ENCODE results near the gene ARHGEF35. TPM values are rescaled to one million over a fixed set of nuclear protein-coding genes. Genes with fewer than 3 reads are reported as not detected.
A peak's percentile ranks its signal among the peaks of the same experiment; 100 is the strongest.
"Not testable (repeated sequence)": the region's sequence is repeated elsewhere in the genome, so short reads cannot be mapped to it uniquely, and the experiment has no call there.

The ARHGEF35 gene
- total and polyA plus RNA-seq, 8 donors, result 1.0 to 18.1 (median 13.8) TPM

GRCh38 chr7:144217200-144217599 is 21.6 kb upstream of the ARHGEF35 start:
- H3K36me3 ChIP-seq; ATAC-seq; H3K27ac ChIP-seq; intact Hi-C loops (cut with DNase I); DNase-seq; H3K4me3 ChIP-seq; H3K4me1 ChIP-seq; H3K27me3 ChIP-seq; H3K9me3 ChIP-seq: not testable (repeated sequence)

- ATAC-seq; H3K4me3 ChIP-seq; H3K27ac ChIP-seq; intact Hi-C loops (cut with DNase I); DNase-seq; H3K36me3 ChIP-seq; H3K4me1 ChIP-seq; H3K9me3 ChIP-seq; H3K27me3 ChIP-seq: not testable (repeated sequence)
These were observed 9.7 kb upstream of the ARHGEF35 start for GRCh38 chr7:144205306-144205705.

GRCh38 chr7:144203086-144203485 is 7.5 kb upstream of the ARHGEF35 start:
- H3K27ac ChIP-seq; H3K4me3 ChIP-seq; intact Hi-C loops (cut with DNase I); H3K9me3 ChIP-seq; H3K27me3 ChIP-seq; DNase-seq; ATAC-seq; H3K36me3 ChIP-seq; H3K4me1 ChIP-seq: not testable (repeated sequence)

GRCh38 chr7:144201978-144202377 is 6.3 kb upstream of the ARHGEF35 start:
- H3K27ac ChIP-seq; H3K4me3 ChIP-seq; DNase-seq; ATAC-seq; H3K36me3 ChIP-seq; H3K9me3 ChIP-seq; H3K4me1 ChIP-seq; H3K27me3 ChIP-seq; intact Hi-C loops (cut with DNase I): not testable (repeated sequence)

GRCh38 chr7:144198934-144199333 is 3.3 kb upstream of the ARHGEF35 start:
- DNase-seq; H3K27me3 ChIP-seq; ATAC-seq; H3K4me1 ChIP-seq; H3K27ac ChIP-seq; intact Hi-C loops (cut with DNase I); H3K9me3 ChIP-seq; H3K36me3 ChIP-seq; H3K4me3 ChIP-seq: not testable (repeated sequence)

- ATAC-seq, result peak; percentile 4
- H3K4me1 ChIP-seq; H3K4me3 ChIP-seq; intact Hi-C loops (cut with DNase I); DNase-seq; H3K9me3 ChIP-seq; H3K36me3 ChIP-seq; H3K27ac ChIP-seq; H3K27me3 ChIP-seq: not testable (repeated sequence)
These were observed 1.2 kb downstream of the ARHGEF35 start for GRCh38 chr7:144194453-144194852.

- H3K27ac ChIP-seq; H3K27me3 ChIP-seq; ATAC-seq; H3K4me1 ChIP-seq; H3K4me3 ChIP-seq; intact Hi-C loops (cut with DNase I); H3K36me3 ChIP-seq; H3K9me3 ChIP-seq; DNase-seq: not testable (repeated sequence)
These were observed 1.9 kb downstream of the ARHGEF35 start for GRCh38 chr7:144193782-144194181.

GRCh38 chr7:144188578-144189171 is 7.0 kb downstream of the ARHGEF35 start:
- H3K27ac ChIP-seq; intact Hi-C loops (cut with DNase I); H3K9me3 ChIP-seq; ATAC-seq; DNase-seq; H3K4me1 ChIP-seq; H3K36me3 ChIP-seq; H3K27me3 ChIP-seq; H3K4me3 ChIP-seq: not testable (repeated sequence)

GRCh38 chr7:144187848-144188247 is 7.8 kb downstream of the ARHGEF35 start:
- H3K27ac ChIP-seq; H3K9me3 ChIP-seq; H3K36me3 ChIP-seq; intact Hi-C loops (cut with DNase I); H3K4me3 ChIP-seq; ATAC-seq; H3K4me1 ChIP-seq; DNase-seq; H3K27me3 ChIP-seq: not testable (repeated sequence)

GRCh38 chr7:144183166-144183565 is 12.5 kb downstream of the ARHGEF35 start, which contains the start of gene CTAGE4:
Gene CTAGE4, plus strand, starts transcription at chr7:144183466. Its CDS starts 38 bp downstream, at chr7:144183504.
- H3K4me1 ChIP-seq; ATAC-seq; H3K9me3 ChIP-seq; DNase-seq; H3K27ac ChIP-seq; H3K27me3 ChIP-seq; H3K36me3 ChIP-seq; H3K4me3 ChIP-seq; intact Hi-C loops (cut with DNase I): not testable (repeated sequence)

- H3K36me3 ChIP-seq; ATAC-seq; H3K9me3 ChIP-seq; H3K4me3 ChIP-seq; DNase-seq; H3K27me3 ChIP-seq; H3K27ac ChIP-seq; H3K4me1 ChIP-seq; intact Hi-C loops (cut with DNase I): not testable (repeated sequence)
These were observed 16.5 kb downstream of the ARHGEF35 start for GRCh38 chr7:144179165-144179479.

Data from left lung (tissue), 10 donors.